Esophagus (tissue), 2 donors: ENCODE data around the gene PAK6. TPM values are rescaled to one million over a fixed set of nuclear protein-coding genes. Genes with fewer than 3 reads are reported as not detected.
A peak's percentile ranks its signal among the peaks of the same experiment; 100 is the strongest.

Experiments
- H3K27ac ChIP-seq, 2 donors: one replicate each; pipeline ENCODE4 v1.5.1; 2013; ENCODE audit warnings: low read depth in 2 of 2, mild to moderate bottlenecking in 2 of 2, inconsistent platforms in 1 of 2, low read length in 1 of 2, moderate library complexity in 1 of 2
- H3K27me3 ChIP-seq, 2 donors: one replicate each; pipeline ENCODE4 v1.6.1; 2013; ENCODE audit warnings: low read length in 2 of 2, control low read depth in 1 of 2, mild to moderate bottlenecking in 1 of 2; ENCODE audit not compliant: insufficient read depth in 2 of 2, control insufficient read depth in 1 of 2
- H3K36me3 ChIP-seq, 2 donors: one replicate each; pipeline ENCODE4 v1.6.1; 2013; ENCODE audit warnings: low read length in 1 of 2; ENCODE audit not compliant: control insufficient read depth in 2 of 2, insufficient read depth in 2 of 2
- H3K4me1 ChIP-seq, 2 donors: one replicate each; pipeline ENCODE4 v1.6.1; 2013; ENCODE audit warnings: low read length in 1 of 2; ENCODE audit not compliant: control insufficient read depth in 2 of 2, insufficient read depth in 2 of 2
- H3K4me3 ChIP-seq, 2 donors: one replicate each; pipeline ENCODE4 v1.5.1; 2013; ENCODE audit warnings: low read length in 2 of 2, mild to moderate bottlenecking in 2 of 2, low read depth in 1 of 2, moderate library complexity in 1 of 2
- H3K9me3 ChIP-seq, 2 donors: one replicate each; pipeline ENCODE4 v1.6.1; 2013; ENCODE audit warnings: mild to moderate bottlenecking in 2 of 2, low read depth in 1 of 2, low read length in 1 of 2, moderate library complexity in 1 of 2; ENCODE audit not compliant: control insufficient read depth in 2 of 2, insufficient read depth in 1 of 2
- WGBS, 2 donors: extraction: QIAGEN DNeasy Blood & Tissue Kit; methylation state at CpG; one replicate each; pipeline ENCODE4 v1.1.7; 2013; 5-methylcytosine and 5-hydroxymethylcytosine counted together
- polyA plus RNA-seq, 2 donors: library from polyadenylated mRNA; stranded (reverse); fragments of 200-250 nt; gene quantifications; one replicate each; pipeline ENCODE4 v1.2.3, GENCODE V29; 2013
- donor health status: healthy with polysubstance abuse.
- donor health status: Bipolar disorder and iron deficiency.

PAK6 gene
- polyA plus RNA-seq, 2 donors: 14.7 to 16.6 TPM

- Histone ChIP-seq H3K27ac (no peak overlapping the region), H3K9me3 (peaks cover 0 to 7% of the 10 kb centered on the region in 2 donors), H3K27me3 (no peaks in the 10 kb centered on the region), H3K4me3 (no peak overlapping the region), H3K4me1 (no peaks in the 10 kb centered on the region), H3K36me3 (no peaks in the 10 kb centered on the region)
- 67 to 68% methylated on average over 11 of the region's 11 CpGs for WGBS, 2 donors
Observed at GRCh38 chr15:40302981-40303380, 64.1 kb downstream of the PAK6 start.

- Histone ChIP-seq H3K9me3 (peaks cover 0 to 7% of the 10 kb centered on the region in 2 donors), H3K27me3 (no peaks in the 10 kb centered on the region), H3K4me3 (no peak overlapping the region), H3K4me1 (no peaks in the 10 kb centered on the region), H3K36me3 (no peaks in the 10 kb centered on the region), H3K27ac (no peak overlapping the region)
- WGBS, 2 donors: 87 to 95% methylated on average over 2 of the region's 2 CpGs
Observed at GRCh38 chr15:40303576-40303975, 64.7 kb downstream of the PAK6 start.

GRCh38 chr15:40305281-40305680 is 66.4 kb downstream of the PAK6 start:
- H3K27ac ChIP-seq: no peak overlapping the region
- 90 to 92% methylated on average over 4 of the region's 4 CpGs for WGBS, 2 donors
- peaks cover 0 to 4% of the 10 kb centered on the region in 2 donors for H3K9me3 ChIP-seq
- H3K4me3 ChIP-seq: no peak overlapping the region
- no peaks in the 10 kb centered on the region for H3K36me3 ChIP-seq
- peaks cover 0 to 3% of the 10 kb centered on the region in 2 donors for H3K4me1 ChIP-seq
- no peaks in the 10 kb centered on the region for H3K27me3 ChIP-seq

GRCh38 chr15:40306371-40306770 is 67.5 kb downstream of the PAK6 start:
- Histone ChIP-seq H3K27me3 (no peaks in the 10 kb centered on the region), H3K27ac (no peak overlapping the region), H3K9me3 (no peaks in the 10 kb centered on the region), H3K4me1 (peaks cover 0 to 3% of the 10 kb centered on the region in 2 donors), H3K36me3 (no peaks in the 10 kb centered on the region), H3K4me3 (no peak overlapping the region)
- 83 to 84% methylated on average over 5 of the region's 5 CpGs for WGBS, 2 donors

GRCh38 chr15:40306908-40307307 is 68.0 kb downstream of the PAK6 start:
- no peaks in the 10 kb centered on the region for H3K9me3 ChIP-seq
- no peak overlapping the region for H3K27ac ChIP-seq
- WGBS, 2 donors: 69 to 70% methylated on average over 7 of the region's 7 CpGs
- H3K36me3 ChIP-seq: no peaks in the 10 kb centered on the region
- peaks cover 0 to 3% of the 10 kb centered on the region in 2 donors for H3K4me1 ChIP-seq
- no peaks in the 10 kb centered on the region for H3K27me3 ChIP-seq
- H3K4me3 ChIP-seq: peak overlapping the region; percentile 2 to 29

- peaks cover 0 to 3% of the 10 kb centered on the region in 2 donors for H3K4me1 ChIP-seq
- no peaks in the 10 kb centered on the region for H3K36me3 ChIP-seq
- no peaks in the 10 kb centered on the region for H3K9me3 ChIP-seq
- H3K27me3 ChIP-seq: no peaks in the 10 kb centered on the region
- H3K4me3 ChIP-seq: peak within 1 kb of the TSS; percentile 25 to 39
- H3K27ac ChIP-seq: peak within 1 kb of the TSS; percentile 49 to 60
- WGBS, 2 donors: 62 to 63% methylated on average over 15 of the region's 15 CpGs
Observed at GRCh38 chr15:40307421-40308211, 68.8 kb downstream of the PAK6 start, which contains the start of gene PLCB2. PLCB2 (minus strand) TSS chr15:40307935; CDS start chr15:40307672, 263 bp downstream.

- H3K4me3 ChIP-seq: no peak overlapping the region
- H3K27ac ChIP-seq: no peak overlapping the region
- no peaks in the 10 kb centered on the region for H3K9me3 ChIP-seq
- 82 to 83% methylated on average over 8 of the region's 8 CpGs for WGBS, 2 donors
- no peaks in the 10 kb centered on the region for H3K36me3 ChIP-seq
- H3K4me1 ChIP-seq: peaks cover 0 to 3% of the 10 kb centered on the region in 2 donors
- H3K27me3 ChIP-seq: no peaks in the 10 kb centered on the region
Observed at GRCh38 chr15:40309344-40309862, 70.5 kb downstream of the PAK6 start.

GRCh38 chr15:40310001-40310959 is 71.4 kb downstream of the PAK6 start:
- H3K9me3 ChIP-seq: no peaks in the 10 kb centered on the region
- H3K4me1 ChIP-seq: peaks cover 0 to 3% of the 10 kb centered on the region in 2 donors
- WGBS, 2 donors: 15 to 30% methylated on average over 4 of the region's 4 CpGs
- H3K36me3 ChIP-seq: no peaks in the 10 kb centered on the region
- H3K27me3 ChIP-seq: no peaks in the 10 kb centered on the region
- no peak overlapping the region for H3K4me3 ChIP-seq
- no peak overlapping the region for H3K27ac ChIP-seq

GRCh38 chr15:40310993-40311392 is 72.1 kb downstream of the PAK6 start:
- Histone ChIP-seq H3K27ac (no peak overlapping the region), H3K9me3 (no peaks in the 10 kb centered on the region), H3K4me3 (no peak overlapping the region), H3K36me3 (no peaks in the 10 kb centered on the region), H3K27me3 (no peaks in the 10 kb centered on the region), H3K4me1 (peaks cover 0 to 3% of the 10 kb centered on the region in 2 donors)
- WGBS, 2 donors: 56 to 66% methylated on average over 3 of the region's 3 CpGs
